ENCODE measurements around the gene DHDDS.

DNA sequence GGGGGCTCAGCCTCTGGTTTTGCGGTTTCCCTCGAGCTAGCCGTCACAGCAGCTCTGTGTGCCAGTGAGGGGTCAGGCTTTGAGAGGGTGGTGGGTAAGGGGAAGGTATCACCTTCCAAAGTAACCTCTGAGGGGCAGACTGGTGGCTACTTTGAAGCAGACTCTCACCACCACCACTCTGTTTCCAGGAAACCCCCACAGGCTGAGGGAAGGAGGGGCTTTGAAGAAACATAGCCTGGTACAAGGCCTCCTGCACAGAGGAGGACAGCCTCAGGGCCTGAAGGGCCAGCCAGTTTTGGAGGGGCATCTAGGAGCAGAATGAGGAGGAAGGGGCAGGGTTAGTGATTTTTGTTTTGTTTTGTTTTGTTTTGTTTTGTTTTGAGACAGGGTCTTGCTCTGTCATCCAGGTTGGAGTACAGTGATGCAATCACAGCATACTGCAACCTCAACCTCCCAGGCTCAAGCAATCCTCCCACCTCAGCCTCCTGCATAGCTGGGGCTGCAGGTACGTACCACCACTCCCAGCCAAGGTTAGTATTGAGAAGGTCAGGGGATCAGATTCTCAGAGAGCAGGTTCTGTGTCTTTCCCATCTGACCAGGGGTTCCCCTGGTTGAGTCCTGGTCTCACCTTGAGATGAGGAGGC lies 42.4 kb upstream of the DHDDS start:
- TF ChIP-seq, protein P1, sequence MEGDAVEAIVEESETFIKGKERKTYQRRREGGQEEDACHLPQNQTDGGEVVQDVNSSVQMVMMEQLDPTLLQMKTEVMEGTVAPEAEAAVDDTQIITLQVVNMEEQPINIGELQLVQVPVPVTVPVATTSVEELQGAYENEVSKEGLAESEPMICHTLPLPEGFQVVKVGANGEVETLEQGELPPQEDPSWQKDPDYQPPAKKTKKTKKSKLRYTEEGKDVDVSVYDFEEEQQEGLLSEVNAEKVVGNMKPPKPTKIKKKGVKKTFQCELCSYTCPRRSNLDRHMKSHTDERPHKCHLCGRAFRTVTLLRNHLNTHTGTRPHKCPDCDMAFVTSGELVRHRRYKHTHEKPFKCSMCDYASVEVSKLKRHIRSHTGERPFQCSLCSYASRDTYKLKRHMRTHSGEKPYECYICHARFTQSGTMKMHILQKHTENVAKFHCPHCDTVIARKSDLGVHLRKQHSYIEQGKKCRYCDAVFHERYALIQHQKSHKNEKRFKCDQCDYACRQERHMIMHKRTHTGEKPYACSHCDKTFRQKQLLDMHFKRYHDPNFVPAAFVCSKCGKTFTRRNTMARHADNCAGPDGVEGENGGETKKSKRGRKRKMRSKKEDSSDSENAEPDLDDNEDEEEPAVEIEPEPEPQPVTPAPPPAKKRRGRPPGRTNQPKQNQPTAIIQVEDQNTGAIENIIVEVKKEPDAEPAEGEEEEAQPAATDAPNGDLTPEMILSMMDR (IDR thresholded peaks at IDR 0.05) = no peak
- no peak for TF ChIP-seq POLR2A (IDR thresholded peaks at IDR 0.05)

Data from uterus (tissue), 2 donors.